Adrenal gland (tissue), 5 donors: ENCODE data around the gene GLI2.

ENCODE experiments used
- CTCF ChIP-seq, 6 experiments: fragments of 450-650 bp in 4 of 6; fragments of 200-600 bp in 2 of 6; sonication (generic) in 1 of 6; IDR thresholded peaks; 1 replicate in 5 of 6; 2 replicates in 1 of 6; pipeline versions ENCODE4 v1.5.1 to v1.8.0; 2016 to 2021; ENCODE audit warnings: antibody characterized with exemption in 6 of 6, mild to moderate bottlenecking in 2 of 6, moderate library complexity in 1 of 6
- POLR2A ChIP-seq, 2 donors: fragments of 450-650 bp; IDR thresholded peaks; one replicate each; pipeline ENCODE4 v1.6.1; 2017; ENCODE audit warnings: antibody characterized with exemption in 2 of 2, mild to moderate bottlenecking in 2 of 2, moderate library complexity in 1 of 2
- donor health status: DM: no; HTN: no; CAD: no.

- TF ChIP-seq CTCF (IDR thresholded peaks at IDR 0.05), result no peak
- TF ChIP-seq POLR2A (IDR thresholded peaks at IDR 0.05), result no peak
Measured at GRCh38 chr2:120754067-120754960, 18.6 kb downstream of the GLI2 start.
